Activated CD4-positive, CD25-positive, alpha-beta regulatory T cell treated with anti-CD3 and anti-CD28 coated beads, Interleukin-2, amount 50 U/mL, for 16 hours (primary cell): ENCODE measurements around the gene GIMAP1.
A peak's percentile ranks its signal among the peaks of the same experiment; 100 is the strongest.

ENCODE experiments used
- DNase-seq: peaks from one replicate; pipeline ENCODE4 v3.0.0-alpha.2; 2020; ENCODE audit warnings: low read depth, low spot score

The GIMAP1 gene

GRCh38 chr7:150748376-150748775 is 32.0 kb downstream of the GIMAP1 start:
- DNase-seq = no peak

- DNase-seq = no peak
Observed at GRCh38 chr7:150751702-150752101, 35.3 kb downstream of the GIMAP1 start.

- no peak for DNase-seq
Observed at GRCh38 chr7:150753239-150753638, 36.8 kb downstream of the GIMAP1 start.

- no peak for DNase-seq
Observed at GRCh38 chr7:150753826-150754603, 37.6 kb downstream of the GIMAP1 start.

GRCh38 chr7:150754951-150755350 is 38.5 kb downstream of the GIMAP1 start:
- no peak for DNase-seq

- DNase-seq = peak; percentile 40
Observed at GRCh38 chr7:150755473-150756099, 39.2 kb downstream of the GIMAP1 start.

GRCh38 chr7:150756166-150756565 is 39.8 kb downstream of the GIMAP1 start:
- DNase-seq = no peak

- DNase-seq = no peak
Observed at GRCh38 chr7:150756858-150757257, 40.4 kb downstream of the GIMAP1 start.

GRCh38 chr7:150759479-150759878 is 43.1 kb downstream of the GIMAP1 start:
- DNase-seq = no peak

GRCh38 chr7:150766334-150766709 is 49.9 kb downstream of the GIMAP1 start:
- DNase-seq = no peak

GRCh38 chr7:150769768-150770167 is 53.4 kb downstream of the GIMAP1 start:
- no peak for DNase-seq
